Spleen (tissue), 11 donors: ENCODE measurements around the gene CNP. TPM values are rescaled to one million over a fixed set of nuclear protein-coding genes. Genes with fewer than 3 reads are reported as not detected.
"Not testable (repeated sequence)": the region's sequence is repeated elsewhere in the genome, so short reads cannot be mapped to it uniquely, and the experiment has no call there.

Source experiments
- DNase-seq: peaks from one replicate; pipeline ENCODE4 v3.0.0-alpha.2; 2020
- H3K27ac ChIP-seq, 8 donors: fragments of 200-600 bp; sonication (generic) in 7 of 8; 1 replicate in 4 of 8; 2 replicates in 4 of 8; pipeline versions ENCODE4 v1.5.0 to v1.8.0; 2016 to 2021; ENCODE audit warnings: inconsistent platforms in 4 of 8, mild to moderate bottlenecking in 4 of 8, moderate library complexity in 1 of 8
- H3K27me3 ChIP-seq, 7 donors: fragments of 200-600 bp; sonication (generic) in 6 of 7; replicated peaks in 1 of 7; 1 replicate in 4 of 7; 2 replicates in 3 of 7; pipeline versions ENCODE4 v1.5.0 to v1.8.0; 2016 to 2021; ENCODE audit warnings: inconsistent platforms in 3 of 7, mild to moderate bottlenecking in 1 of 7
- H3K36me3 ChIP-seq, 6 donors: fragments of 200-600 bp; sonication (generic) in 5 of 6; 1 replicate in 4 of 6; 2 replicates in 2 of 6; pipeline versions ENCODE4 v1.5.0 to v1.8.0; 2016 to 2021; ENCODE audit warnings: inconsistent platforms in 2 of 6
- H3K4me1 ChIP-seq, 6 donors: fragments of 200-600 bp; sonication (generic) in 5 of 6; 1 replicate in 3 of 6; 2 replicates in 3 of 6; pipeline versions ENCODE4 v1.5.0 to v1.8.0; 2016 to 2021; ENCODE audit warnings: inconsistent platforms in 3 of 6
- H3K4me3 ChIP-seq, 8 donors: fragments of 200-600 bp; sonication (generic) in 7 of 8; 1 replicate in 4 of 8; 2 replicates in 4 of 8; pipeline versions ENCODE4 v1.5.0 to v1.8.0; 2016 to 2021; ENCODE audit warnings: inconsistent platforms in 4 of 8, mild to moderate bottlenecking in 4 of 8, moderate library complexity in 2 of 8
- H3K9me3 ChIP-seq, 8 donors: fragments of 200-600 bp; sonication (generic) in 7 of 8; 1 replicate in 4 of 8; 2 replicates in 4 of 8; pipeline versions ENCODE4 v1.5.0 to v1.8.0; 2016 to 2021; ENCODE audit warnings: inconsistent platforms in 4 of 8
- CTCF ChIP-seq, 11 experiments: fragments of 200-600 bp in 7 of 11; fragments of 450-650 bp in 4 of 11; sonication (generic) in 4 of 11; IDR thresholded peaks in 8 of 11; conservative IDR thresholded peaks in 3 of 11; 1 replicate in 7 of 11; 2 replicates in 4 of 11; pipeline versions ENCODE4 v1.4.0 to v1.8.0; 2016 to 2021; ENCODE audit warnings: antibody characterized with exemption in 11 of 11, inconsistent platforms in 4 of 11, mild to moderate bottlenecking in 1 of 11
- POLR2A ChIP-seq, 3 donors: fragments of 450-650 bp; IDR thresholded peaks; one replicate each; pipeline ENCODE4 v1.5.1; 2017; ENCODE audit warnings: antibody characterized with exemption in 3 of 3, mild to moderate bottlenecking in 1 of 3
- POLR2AphosphoS5 ChIP-seq, 3 donors: sonication (generic); formaldehyde crosslinking; IDR thresholded peaks; one replicate each; pipeline ENCODE4 v1.5.1; 2017; ENCODE audit warnings: antibody characterized with exemption in 3 of 3
- WGBS, 5 donors: extraction: QIAGEN DNeasy Blood & Tissue Kit in 3 of 5; methylation state at CpG; one replicate each; pipeline versions ENCODE4 v1.1.5 to v1.1.7; 2013 to 2018; 5-methylcytosine and 5-hydroxymethylcytosine counted together
- intact Hi-C: fragments of 100-400 bp; cut with DNase I; formaldehyde crosslinking; loops from one replicate; pipeline ENCODE4 v1.15.0; 2023; ENCODE audit warnings: low total_unique reads
- polyA plus RNA-seq, 3 donors: library from polyadenylated mRNA; stranded (reverse); fragments of 200-250 nt; gene quantifications; one replicate each; pipeline ENCODE4 v1.2.1, GENCODE V29; 2013
- total RNA-seq, 7 donors: library from RNA; depleted of rRNA in 3 of 7; stranded (reverse); fragments of >200 nt in 3 of 7; fragmentation: NEBNext Ultra II Directional in 4 of 7; extraction: Animal tissue kit (Norgen Biotek cat#: 25700) in 4 of 7; gene quantifications; one replicate each; pipeline versions ENCODE4 v1.1.0 to v1.2.1, GENCODE V29; 2016 to 2021
- donor health status: healthy with polysubstance abuse.
- donor health status: DM: no; HTN: no; CAD: no; lungs with moderate emphysema.
- donor health status: DM: no; HTN: no; CAD: no.
- donor health status: Bipolar disorder and iron deficiency.
- donor health status: healthy.
- donor health status: DM: no; HTN: no; CAD: no.
- donor health status: DM: yes; HTN: yes; CAD: no.

CNP gene
- total and polyA plus RNA-seq, 10 donors, result 22.3 to 49.8 (median 41.7) TPM

GRCh38 chr17:41930009-41930832, 36.4 kb upstream of the CNP start, which contains the start of gene ODAD4:
Gene ODAD4, plus strand, starts transcription at chr17:41930617. Its CDS starts 107 bp downstream, at chr17:41930724.
- TF ChIP-seq CTCF (IDR thresholded peaks at IDR 0.05 in 8 of 11, conservative IDR thresholded peaks at IDR 0.05 in 3 of 11) (peak in 10 of 11 experiments; percentile 37 to 80 (median 61)), POLR2AphosphoS5 (IDR thresholded peaks at IDR 0.05) (peak; percentile 95 to 96 (median 96)), POLR2A (IDR thresholded peaks at IDR 0.05) (peak in 1 of 3 donors; percentile 81)
- H3K36me3 ChIP-seq, result no peaks in the 10 kb centered on the region
- H3K27ac ChIP-seq, result peak within 1 kb of the TSS; percentile 72 to 90 (median 86)
- no peaks in the 10 kb centered on the region for H3K9me3 ChIP-seq
- peaks cover 6 to 55% (median 26%) of the 10 kb centered on the region in 6 donors for H3K4me1 ChIP-seq
- no peaks in the 10 kb centered on the region for H3K27me3 ChIP-seq
- peak; percentile 99 for DNase-seq
- H3K4me3 ChIP-seq, result peak within 1 kb of the TSS; percentile 47 to 76 (median 54)
- WGBS, 5 donors, result 2 to 3% (median 2%) methylated on average over 43 of the region's 43 CpGs
- intact Hi-C loops, result no loop called here

- H3K36me3 ChIP-seq, H3K9me3 ChIP-seq, DNase-seq, intact Hi-C loops, H3K27me3 ChIP-seq: not testable (repeated sequence)
- H3K4me3 ChIP-seq, result peak overlapping the region; percentile 47 to 76 (median 54)
- 51 to 57% (median 54%) methylated on average over 17 to 18 of the region's 18 CpGs for WGBS, 5 donors
- H3K4me1 ChIP-seq, result peaks cover 6 to 53% (median 26%) of the 10 kb centered on the region in 6 donors
- H3K27ac ChIP-seq, result peak overlapping the region in 7 of 8 donors; percentile 72 to 90 (median 86)
Observed at GRCh38 chr17:41930833-41931156, 35.8 kb upstream of the CNP start.

GRCh38 chr17:41931715-41932114, 34.9 kb upstream of the CNP start:
- WGBS, 5 donors, result 91 to 97% (median 92%) methylated on average over 4 of the region's 4 CpGs
- H3K27me3 ChIP-seq, DNase-seq, H3K9me3 ChIP-seq, H3K4me3 ChIP-seq, H3K27ac ChIP-seq, intact Hi-C loops, H3K36me3 ChIP-seq: not testable (repeated sequence)
- peaks cover 6 to 48% (median 26%) of the 10 kb centered on the region in 6 donors for H3K4me1 ChIP-seq

- no peaks in the 10 kb centered on the region for H3K36me3 ChIP-seq
- DNase-seq, result no peak
- intact Hi-C loops, result no loop called here
- 14 to 32% (median 19%) methylated on average over 2 of the region's 2 CpGs for WGBS, 5 donors
- no peak overlapping the region for H3K4me3 ChIP-seq
- no peaks in the 10 kb centered on the region for H3K9me3 ChIP-seq
- peaks cover 6 to 48% (median 26%) of the 10 kb centered on the region in 6 donors for H3K4me1 ChIP-seq
- H3K27me3 ChIP-seq, result no peaks in the 10 kb centered on the region
- peak overlapping the region in 3 of 8 donors; percentile 61 to 69 (median 61) for H3K27ac ChIP-seq
- TF ChIP-seq POLR2A (IDR thresholded peaks at IDR 0.05), result no peak
- TF ChIP-seq CTCF (IDR thresholded peaks at IDR 0.05 in 8 of 11, conservative IDR thresholded peaks at IDR 0.05 in 3 of 11), result no peak
- TF ChIP-seq POLR2AphosphoS5 (IDR thresholded peaks at IDR 0.05), result no peak
Observed at GRCh38 chr17:41932816-41933389, 33.7 kb upstream of the CNP start.

- intact Hi-C loops, result no loop called here
- TF ChIP-seq POLR2AphosphoS5 (IDR thresholded peaks at IDR 0.05) (no peak), POLR2A (IDR thresholded peaks at IDR 0.05) (no peak), CTCF (IDR thresholded peaks at IDR 0.05 in 8 of 11, conservative IDR thresholded peaks at IDR 0.05 in 3 of 11) (no peak)
- H3K4me1 ChIP-seq, result peaks cover 0 to 28% (median 10%) of the 10 kb centered on the region in 6 donors
- H3K27me3 ChIP-seq, result no peaks in the 10 kb centered on the region
- H3K4me3 ChIP-seq, result no peak overlapping the region
- no peak overlapping the region for H3K27ac ChIP-seq
- no peaks in the 10 kb centered on the region for H3K36me3 ChIP-seq
- WGBS, 5 donors, result 89 to 97% (median 94%) methylated on average over 6 of the region's 6 CpGs
- no peaks in the 10 kb centered on the region for H3K9me3 ChIP-seq
- DNase-seq, result no peak
Observed at GRCh38 chr17:41935641-41936040, 31.0 kb upstream of the CNP start.
